DMS53 treated with DMSO at 0.1 percent for 48 hours (cell line): ENCODE results near the gene HAP1.
"Not testable (repeated sequence)": the region's sequence is repeated elsewhere in the genome, so short reads cannot be mapped to it uniquely, and the experiment has no call there.

Experiments used
- DNase-seq: peaks from one replicate; lab custom pipeline; 2025; ENCODE audit not compliant: unreplicated experiment; lab: John Stamatoyannopoulos, UW

HAP1 gene

DNA sequence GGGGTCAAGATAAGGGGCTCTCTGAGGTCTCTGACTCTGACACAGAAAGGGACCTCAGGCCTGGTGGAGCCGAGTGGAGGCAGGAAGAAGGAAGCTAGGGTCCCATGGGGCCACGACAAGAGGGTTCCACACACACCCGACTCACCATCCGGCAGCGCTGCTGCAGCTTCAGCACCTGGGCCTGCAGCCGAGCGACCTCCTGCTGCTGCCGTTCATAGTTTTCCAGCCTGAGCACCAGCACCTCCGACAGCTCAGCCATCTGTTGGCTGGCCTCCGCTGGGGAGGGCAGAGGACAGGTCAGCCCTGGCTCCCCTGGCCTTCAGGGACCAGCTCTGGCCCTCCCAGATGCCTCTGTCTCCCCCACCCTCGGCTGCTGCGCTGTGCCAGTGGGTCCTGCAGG lies 6.4 kb downstream of the HAP1 start:
- DNase-seq = no peak

- no peak for DNase-seq
These were observed 9.3 kb downstream of the HAP1 start for GRCh38 chr17:41725134-41725533.

- DNase-seq = peak; percentile 58
These were observed 9.9 kb downstream of the HAP1 start for GRCh38 chr17:41724476-41725050.

- no peak for DNase-seq
These were observed 10.5 kb downstream of the HAP1 start for GRCh38 chr17:41723801-41724475.

- no peak for DNase-seq
These were observed 12.2 kb downstream of the HAP1 start for GRCh38 chr17:41722231-41722630.

GRCh38 chr17:41718287-41718645 lies 16.2 kb downstream of the HAP1 start:
- DNase-seq = no peak

DNA sequence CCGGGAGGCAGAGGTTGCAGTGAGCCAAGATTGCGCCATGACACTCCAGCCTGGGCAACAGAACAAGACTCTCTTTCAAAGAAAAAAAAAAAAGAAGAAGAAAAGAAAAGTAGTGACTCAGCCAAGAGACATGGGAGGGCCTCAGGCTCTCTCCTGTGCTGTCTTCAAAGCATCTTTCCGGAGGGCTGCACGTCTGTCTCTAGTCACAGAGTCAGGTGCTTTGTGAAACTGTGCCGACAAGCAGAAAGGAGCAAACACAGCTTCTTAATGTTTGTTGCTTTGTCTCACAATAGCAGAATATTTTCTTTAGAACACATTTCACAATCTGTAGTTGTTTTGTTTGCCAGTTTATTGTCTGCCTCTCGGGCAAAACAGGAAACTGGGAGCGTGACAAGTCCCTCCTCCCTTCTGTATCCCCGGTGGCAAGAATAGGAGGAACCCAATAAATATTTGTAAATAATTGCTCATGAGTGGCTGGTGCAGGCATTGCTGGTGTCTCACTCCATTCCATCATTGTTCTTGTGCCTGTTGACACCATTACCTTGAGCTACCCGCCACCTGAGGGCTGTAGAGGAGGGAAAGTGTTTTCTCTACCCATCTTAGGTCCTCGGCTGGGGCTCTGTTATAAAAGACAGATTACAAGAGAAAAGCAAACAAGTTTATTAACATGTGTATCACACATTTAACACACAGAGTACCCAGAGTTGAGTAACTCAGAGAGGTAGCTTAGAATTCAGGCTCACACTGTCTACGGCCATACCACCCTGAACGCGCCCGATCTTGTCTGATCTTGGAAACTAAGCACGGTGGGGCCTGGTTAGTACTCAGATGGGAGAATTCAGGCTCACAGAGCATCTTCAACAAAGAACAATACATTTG lies 16.8 kb downstream of the HAP1 start:
- no peak for DNase-seq

- DNase-seq = no peak
These were observed 22.6 kb downstream of the HAP1 start, which contains the start of gene GAST for GRCh38 chr17:41711669-41712400. Gene GAST (plus strand): TSS chr17:41712331. CDS start chr17:41715437, 3,106 bp downstream.

GRCh38 chr17:41710472-41711090 lies 23.9 kb downstream of the HAP1 start:
- no peak for DNase-seq

GRCh38 chr17:41707803-41708669 lies 26.4 kb downstream of the HAP1 start:
- DNase-seq = no peak

GRCh38 chr17:41705271-41705991 lies 29.0 kb downstream of the HAP1 start:
- no peak for DNase-seq

- no peak for DNase-seq
These were observed 31.7 kb downstream of the HAP1 start for GRCh38 chr17:41702712-41703111.

GRCh38 chr17:41700843-41701242 lies 33.6 kb downstream of the HAP1 start:
- DNase-seq = not testable (repeated sequence)

DNA sequence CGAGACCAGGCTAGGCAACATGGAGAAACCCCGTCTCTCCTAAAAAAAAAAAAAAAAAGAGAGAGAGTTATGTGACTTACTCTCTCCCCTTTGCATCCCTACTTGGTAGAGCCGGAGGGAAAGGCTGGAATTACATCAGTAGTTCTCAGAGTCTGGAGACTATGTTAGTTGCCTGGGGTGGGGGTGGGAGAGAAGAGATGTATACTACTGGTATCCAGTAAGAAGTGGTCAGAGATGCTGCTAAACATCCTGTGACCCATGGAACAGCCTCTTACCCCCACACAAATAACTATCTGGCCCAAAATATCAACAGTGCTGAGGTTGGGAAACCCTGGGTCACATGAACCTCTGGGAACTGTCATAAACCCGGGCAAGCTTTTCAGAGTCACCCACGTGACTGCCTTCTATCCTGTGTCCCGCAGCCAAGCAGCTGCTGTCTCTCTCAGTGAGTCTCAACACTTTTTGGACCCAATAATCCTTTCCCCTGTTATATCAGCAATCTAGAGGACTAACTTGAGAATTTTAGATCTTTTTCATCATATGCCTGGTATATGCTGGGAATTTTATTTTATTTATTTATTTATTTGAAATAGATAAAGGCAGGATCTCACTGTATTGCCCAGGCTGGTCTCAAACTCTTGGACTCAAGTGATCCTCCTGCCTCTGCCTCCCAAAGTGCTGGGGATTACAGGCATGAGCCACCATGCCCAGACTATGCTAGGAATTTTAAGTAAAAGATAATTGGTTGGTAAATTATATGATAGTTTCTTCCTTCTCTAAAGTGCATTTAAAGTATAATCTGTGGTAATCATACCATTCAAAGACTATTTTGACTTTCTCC lies 37.1 kb downstream of the HAP1 start:
- DNase-seq = no peak

DNA sequence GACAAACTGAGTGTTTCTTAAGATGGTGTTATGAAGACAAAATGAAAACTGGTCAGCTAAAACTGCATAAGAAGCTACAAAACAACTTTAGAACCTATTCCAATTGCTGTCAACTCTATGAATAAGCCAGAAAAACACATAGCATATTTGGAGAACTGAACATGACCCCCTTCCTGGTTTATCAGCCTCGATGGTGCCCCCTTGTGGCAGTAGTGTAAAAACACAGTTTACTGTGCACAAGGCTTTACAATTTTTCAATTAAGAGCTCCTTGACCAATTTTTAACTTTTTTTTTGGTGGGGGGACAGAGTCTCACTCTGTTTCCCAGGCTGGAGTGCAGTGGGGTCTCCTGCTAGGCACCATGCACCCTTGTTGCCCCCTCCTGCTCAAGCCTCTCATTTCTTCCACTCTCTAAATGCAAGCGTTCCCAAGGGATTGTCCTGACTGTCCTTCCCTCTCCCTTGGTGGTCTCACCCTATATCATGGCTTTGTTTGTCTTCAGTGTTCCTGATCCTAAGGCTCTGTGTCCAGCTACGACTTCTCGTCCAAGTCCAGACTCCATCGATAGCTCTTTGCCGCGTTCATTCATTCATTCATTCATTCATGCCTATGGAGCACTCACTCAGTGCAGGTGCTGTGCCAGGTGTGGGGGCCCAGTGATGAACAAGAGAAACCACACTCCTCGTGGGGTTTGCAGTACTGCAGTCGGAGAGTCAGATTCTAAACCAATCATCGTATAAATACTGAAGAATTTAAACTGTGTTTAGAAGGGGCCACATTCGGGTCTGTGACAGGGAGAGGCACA lies 38.3 kb downstream of the HAP1 start:
- DNase-seq = peak; percentile 46

DNA sequence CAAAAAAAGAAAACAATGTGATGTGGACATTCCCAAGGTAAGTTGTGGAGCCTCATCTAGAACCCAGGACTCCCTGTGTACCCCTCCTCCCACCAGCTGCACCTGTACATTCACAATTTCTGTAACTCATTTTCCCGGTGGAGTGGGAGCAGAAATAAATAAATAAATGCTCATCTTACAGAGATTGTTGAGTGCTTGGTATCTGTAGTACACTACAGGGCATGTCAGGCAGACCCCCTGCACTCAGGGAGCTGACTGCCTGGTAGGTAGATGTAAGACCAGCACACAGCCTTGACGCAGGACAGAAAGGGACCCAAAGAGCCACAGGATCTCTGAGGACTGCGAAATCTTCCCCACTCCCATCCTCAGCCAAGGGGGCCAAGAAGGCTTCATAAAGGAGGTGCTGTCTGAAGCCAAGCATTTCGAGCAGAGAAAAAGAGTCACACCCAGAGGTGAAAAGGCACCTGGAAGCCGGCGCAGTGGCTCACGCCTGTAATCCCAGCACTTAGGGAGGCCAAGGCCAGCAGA lies 39.2 kb downstream of the HAP1 start:
- DNase-seq = no peak
